GM18867 (cell line): Measurements from ENCODE around the gene CCDC40.
"Not testable (repeated sequence)": the region's sequence is repeated elsewhere in the genome, so short reads cannot be mapped to it uniquely, and the experiment has no call there.

Experiments
- ATAC-seq: cut with Tn5 transposase; IDR thresholded peaks from one replicate; pipeline ENCODE4 v1.9.1; 2021; ENCODE audit warnings: mild to moderate bottlenecking, moderate library complexity; ENCODE audit not compliant: unreplicated experiment

The CCDC40 gene

GRCh38 chr17:80043963-80044362 is 7.5 kb downstream of the CCDC40 start:
- ATAC-seq: no peak

- no peak for ATAC-seq
These were observed 9.3 kb downstream of the CCDC40 start for GRCh38 chr17:80045703-80046102.

GRCh38 chr17:80046709-80047108 is 10.3 kb downstream of the CCDC40 start:
- not testable (repeated sequence) for ATAC-seq

GRCh38 chr17:80047176-80047575 is 10.7 kb downstream of the CCDC40 start:
- ATAC-seq: no peak

GRCh38 chr17:80049986-80050385 is 13.5 kb downstream of the CCDC40 start:
- ATAC-seq: no peak

GRCh38 chr17:80050706-80051105 is 14.3 kb downstream of the CCDC40 start:
- ATAC-seq: no peak

- no peak for ATAC-seq
These were observed 15.2 kb downstream of the CCDC40 start for GRCh38 chr17:80051681-80052080.

- no peak for ATAC-seq
These were observed 16.7 kb downstream of the CCDC40 start for GRCh38 chr17:80053102-80053501.

GRCh38 chr17:80055597-80055996 is 19.2 kb downstream of the CCDC40 start:
- ATAC-seq: no peak

GRCh38 chr17:80058311-80058955 is 22.0 kb downstream of the CCDC40 start:
- ATAC-seq: no peak

GRCh38 chr17:80060644-80061043 is 24.2 kb downstream of the CCDC40 start:
- no peak for ATAC-seq

GRCh38 chr17:80061421-80061820 is 25.0 kb downstream of the CCDC40 start:
- no peak for ATAC-seq

- no peak for ATAC-seq
These were observed 27.6 kb downstream of the CCDC40 start for GRCh38 chr17:80063830-80064585.

- no peak for ATAC-seq
These were observed 28.3 kb downstream of the CCDC40 start for GRCh38 chr17:80064696-80065095.

GRCh38 chr17:80065478-80066170 is 29.2 kb downstream of the CCDC40 start:
- ATAC-seq: no peak

- ATAC-seq: no peak
These were observed 31.0 kb downstream of the CCDC40 start for GRCh38 chr17:80067393-80067986.

- no peak for ATAC-seq
These were observed 32.1 kb downstream of the CCDC40 start for GRCh38 chr17:80068301-80069222.

GRCh38 chr17:80070375-80071115 is 34.1 kb downstream of the CCDC40 start:
- ATAC-seq: no peak

- no peak for ATAC-seq
These were observed 34.8 kb downstream of the CCDC40 start for GRCh38 chr17:80071116-80071841.
